IPS-NIHi7 (cell line): ENCODE measurements around the gene ABCD4.
A peak's percentile ranks its signal among the peaks of the same experiment; 100 is the strongest.

ENCODE experiments used
- DNase-seq: peaks from one replicate; pipeline ENCODE4 v3.0.0; 2012; ENCODE audit warnings: mixed read lengths; ENCODE audit errors: extremely low spot score

ABCD4 gene

GRCh38 chr14:74259513-74259912, 43.2 kb downstream of the ABCD4 start:
- DNase-seq: no peak

GRCh38 chr14:74258764-74259035, 44.0 kb downstream of the ABCD4 start:
- DNase-seq: no peak

DNA sequence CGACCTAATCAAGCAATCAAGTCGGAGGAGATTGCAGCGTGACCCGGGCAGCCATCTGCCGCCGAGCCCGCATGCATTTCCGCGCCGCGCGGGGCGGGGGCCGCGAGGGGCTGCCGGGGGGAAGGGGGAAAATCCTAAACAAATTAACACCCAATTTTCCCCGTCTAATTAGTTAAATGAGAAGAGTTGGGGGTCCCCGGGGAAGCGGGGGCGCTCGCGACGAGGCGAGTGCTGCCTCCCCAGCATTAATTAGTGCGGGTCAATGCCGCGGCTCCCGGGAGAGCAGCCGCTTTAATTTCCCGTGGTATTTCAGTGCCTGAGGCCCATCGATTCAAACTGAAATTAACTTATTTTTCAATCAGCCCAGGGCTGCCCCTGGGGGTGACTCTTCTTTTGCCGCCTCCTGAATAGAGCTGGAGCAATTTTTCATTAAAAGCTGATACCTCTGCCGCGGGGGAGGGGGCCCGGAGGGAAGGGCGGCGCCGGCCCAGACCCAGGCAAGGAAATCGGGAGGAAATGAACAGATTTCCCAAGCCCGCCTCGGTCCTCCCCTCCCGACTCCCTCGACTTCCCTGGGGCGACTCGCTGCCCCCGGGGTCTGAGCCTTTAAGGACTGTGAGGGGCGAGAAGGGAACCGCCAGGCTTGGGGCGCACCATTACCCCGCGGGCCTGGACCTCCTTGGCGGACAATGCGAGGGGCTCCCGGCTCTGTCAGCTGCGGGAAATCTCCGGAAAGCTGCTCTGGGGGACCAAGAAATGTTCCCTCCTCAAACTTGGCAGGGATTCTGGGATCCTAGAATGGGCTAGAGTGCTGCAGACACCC, 44.6 kb downstream of the ABCD4 start:
- DNase-seq: no peak

DNA sequence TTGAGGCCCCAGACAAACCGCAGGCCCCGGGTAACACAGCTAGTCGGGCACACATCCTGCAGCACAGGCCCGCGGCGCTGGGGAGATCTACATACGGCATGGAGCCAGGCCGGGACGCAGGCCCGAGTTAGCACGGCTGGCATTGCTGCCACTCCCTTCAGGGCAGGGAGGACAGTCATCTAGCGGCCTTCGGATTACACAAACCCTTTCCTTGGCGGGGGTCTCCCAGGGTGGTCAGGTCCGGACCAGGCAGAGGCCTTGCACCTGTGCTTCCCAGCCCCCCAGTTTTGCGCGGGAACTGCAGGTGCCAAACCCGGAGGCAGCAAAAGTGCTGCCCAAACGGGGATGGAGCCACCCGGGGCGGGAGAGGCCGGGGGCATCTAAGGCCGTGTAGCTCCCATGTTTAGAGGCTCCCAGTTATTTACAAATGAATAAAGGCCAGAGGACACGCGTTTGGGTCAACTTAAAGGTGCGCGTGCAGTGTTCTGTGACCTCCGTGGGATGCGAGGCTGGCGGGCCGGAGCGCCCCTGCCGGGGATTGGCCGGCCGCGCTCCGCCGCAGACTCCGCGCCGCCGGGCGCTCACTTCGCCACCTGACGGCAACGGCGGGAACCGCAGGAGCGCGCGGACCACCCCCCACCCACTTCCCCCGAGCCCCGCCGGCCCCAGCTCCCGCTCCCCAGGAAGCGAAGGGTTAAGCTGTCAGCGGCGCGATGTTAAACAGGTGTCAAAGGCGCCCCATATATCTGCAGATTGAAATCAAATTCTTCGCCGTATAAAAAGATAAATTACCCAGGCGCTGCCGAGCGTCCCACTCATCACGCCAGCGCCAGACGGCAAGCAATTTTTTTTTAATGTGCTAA, 45.4 kb downstream of the ABCD4 start:
- DNase-seq: peak; percentile 91

- DNase-seq: no peak
Observed at GRCh38 chr14:74255281-74255680, 47.5 kb downstream of the ABCD4 start.

DNA sequence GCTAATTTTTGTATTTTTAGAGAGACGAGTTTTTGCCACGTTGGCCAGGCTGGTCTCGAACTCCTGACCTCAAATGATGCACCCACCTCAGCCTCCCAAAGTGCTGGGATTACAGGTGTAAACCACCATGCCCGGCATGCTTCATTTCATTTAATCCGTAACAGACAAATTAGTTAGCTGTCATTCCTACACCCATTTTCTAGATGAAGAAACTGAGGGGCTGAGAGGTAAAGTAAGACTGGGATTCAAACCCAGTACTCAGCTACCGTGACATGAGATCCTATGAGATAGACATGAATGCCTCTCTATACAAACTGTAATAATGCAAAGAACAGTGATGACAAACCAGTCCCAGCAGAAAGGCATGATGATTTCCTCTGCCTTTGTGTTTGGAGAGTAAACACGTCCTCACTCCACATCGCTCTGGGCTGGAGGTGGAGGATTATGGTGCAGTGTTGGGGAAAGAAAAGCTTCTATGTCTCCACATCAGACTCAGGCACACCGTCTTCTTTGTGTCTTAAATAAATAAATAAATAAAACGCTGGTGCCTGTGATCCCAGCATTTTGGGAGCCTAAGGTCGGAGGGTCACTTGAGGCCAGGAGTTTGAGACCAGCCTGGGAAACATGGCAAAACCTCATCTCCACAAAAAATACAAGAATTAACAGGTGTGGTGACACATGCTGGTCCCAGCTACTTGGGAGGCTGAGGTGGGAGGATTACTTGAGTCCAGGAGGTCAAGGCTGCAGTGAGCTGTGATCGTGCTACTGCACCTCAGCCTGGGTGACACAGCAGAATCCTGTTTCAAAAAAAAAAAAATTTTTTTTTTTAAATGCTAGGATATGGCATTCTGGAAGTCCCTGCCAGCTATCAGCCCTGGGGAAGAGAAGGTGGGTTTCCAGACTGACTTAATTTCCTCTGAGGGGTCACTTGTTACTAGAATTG, 53.0 kb downstream of the ABCD4 start:
- no peak for DNase-seq

- no peak for DNase-seq
Observed at GRCh38 chr14:74248017-74248416, 54.7 kb downstream of the ABCD4 start.

DNA sequence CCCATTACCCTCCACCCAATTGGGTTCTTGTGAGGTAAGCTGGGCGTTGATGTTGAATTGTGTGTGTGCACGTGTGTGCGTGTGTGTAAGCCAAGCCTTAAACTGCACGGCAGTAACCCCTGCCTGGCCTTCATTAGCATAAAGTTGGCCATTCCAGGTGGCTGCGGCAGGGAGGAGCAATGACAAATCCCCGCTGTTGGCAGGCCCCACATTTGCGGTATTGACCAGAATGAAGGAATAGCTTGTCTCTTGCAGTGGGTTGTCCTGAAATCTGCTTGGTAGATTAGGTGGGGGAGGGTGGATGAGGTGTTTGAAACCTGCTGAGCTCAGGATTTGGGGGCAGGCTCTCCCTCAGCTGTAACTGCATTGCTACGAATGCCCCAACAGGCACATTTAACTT, 56.2 kb downstream of the ABCD4 start:
- no peak for DNase-seq

DNA sequence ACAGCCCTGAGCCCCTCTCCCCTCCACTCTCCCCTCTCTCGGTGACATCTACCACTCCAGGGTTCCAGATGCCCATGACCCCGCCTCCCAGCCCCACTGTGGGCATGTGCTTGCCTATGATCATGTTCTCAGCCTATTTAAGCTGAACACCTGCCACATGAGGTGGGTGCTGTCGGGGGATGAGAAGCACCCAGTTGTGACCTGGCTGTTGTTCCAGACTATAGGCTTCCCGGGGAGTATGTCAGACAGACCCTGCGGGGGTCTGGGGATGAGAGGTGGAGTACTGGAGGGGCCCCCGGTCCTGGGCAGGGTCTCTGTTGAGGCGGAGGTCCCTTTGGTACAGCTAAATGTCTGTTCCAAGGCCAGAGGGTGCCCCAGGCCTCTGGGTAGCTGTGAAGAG, 57.4 kb downstream of the ABCD4 start:
- no peak for DNase-seq

DNA sequence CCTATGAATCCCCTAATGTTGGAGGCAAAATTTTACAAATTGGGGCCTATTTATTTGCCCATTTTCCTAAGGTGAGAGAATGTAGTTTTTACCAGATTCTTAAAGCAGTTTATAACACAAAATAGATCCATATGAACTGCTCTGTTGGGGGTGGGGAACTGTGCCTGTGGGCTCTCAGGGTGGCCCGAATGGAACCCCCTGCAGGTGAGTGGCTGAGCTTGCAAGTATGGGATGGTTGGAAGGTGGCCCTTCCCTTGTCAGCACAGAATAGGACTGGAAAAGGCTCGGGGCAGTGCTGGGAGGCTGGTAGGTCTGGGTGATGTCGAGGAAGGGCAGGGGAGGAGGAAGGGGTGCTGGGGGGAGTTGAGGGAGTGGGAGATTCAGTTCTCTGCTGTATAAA, 58.6 kb downstream of the ABCD4 start:
- DNase-seq: peak; percentile 52

GRCh38 chr14:74243051-74243450, 59.7 kb downstream of the ABCD4 start:
- no peak for DNase-seq

DNA sequence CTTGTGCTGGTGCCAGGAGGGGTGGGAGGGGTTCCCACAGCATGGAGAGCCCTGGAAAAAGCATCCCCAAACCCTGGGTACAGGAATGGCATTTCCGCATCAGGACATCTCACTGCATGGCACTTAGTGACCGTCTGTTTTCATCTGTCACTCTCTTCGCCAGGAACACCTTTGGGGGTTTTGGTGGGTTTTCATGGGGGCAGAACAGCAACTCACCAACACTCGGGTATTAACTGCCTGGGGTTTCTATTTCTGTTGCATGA, 60.0 kb downstream of the ABCD4 start:
- no peak for DNase-seq

DNA sequence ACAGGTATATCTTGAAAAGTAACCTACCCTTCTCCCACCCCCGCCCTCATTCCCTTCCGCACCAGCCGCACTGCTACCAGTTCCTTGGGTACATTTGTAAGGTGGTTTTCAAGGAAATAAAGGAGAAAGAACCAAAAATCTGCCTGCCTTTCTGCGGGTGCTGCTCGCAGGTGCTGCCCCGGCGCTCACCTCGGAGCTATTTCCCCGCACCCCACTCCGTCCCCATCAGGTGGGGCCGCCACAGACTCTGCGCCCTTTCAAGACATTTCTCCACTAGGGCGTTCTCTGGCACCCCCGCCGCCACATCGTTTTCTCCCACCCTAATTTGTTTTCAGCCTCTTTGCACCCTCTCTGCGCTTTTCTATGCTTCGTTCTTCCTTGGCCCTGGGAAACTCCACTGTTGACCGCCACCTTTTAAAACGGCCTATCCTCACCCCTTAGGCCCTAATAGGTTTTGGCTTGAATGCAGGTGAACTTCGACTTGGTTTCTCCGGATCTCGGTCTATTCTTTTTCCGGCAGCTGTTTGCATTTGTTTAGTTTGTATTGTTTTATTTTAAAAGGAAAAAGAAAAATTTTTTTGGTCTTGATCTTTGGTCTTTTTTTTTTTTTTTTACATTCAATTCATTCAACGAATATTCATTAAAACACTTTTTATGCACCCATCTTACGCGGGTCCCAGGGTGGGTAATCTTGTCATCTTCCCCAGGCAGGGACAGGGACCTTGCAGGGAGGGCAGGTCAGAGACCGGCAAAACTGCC, 60.5 kb downstream of the ABCD4 start:
- no peak for DNase-seq

GRCh38 chr14:74241652-74242017, 61.1 kb downstream of the ABCD4 start:
- DNase-seq: no peak

- DNase-seq: peak; percentile 55
Observed at GRCh38 chr14:74240794-74241651, 61.7 kb downstream of the ABCD4 start.

DNA sequence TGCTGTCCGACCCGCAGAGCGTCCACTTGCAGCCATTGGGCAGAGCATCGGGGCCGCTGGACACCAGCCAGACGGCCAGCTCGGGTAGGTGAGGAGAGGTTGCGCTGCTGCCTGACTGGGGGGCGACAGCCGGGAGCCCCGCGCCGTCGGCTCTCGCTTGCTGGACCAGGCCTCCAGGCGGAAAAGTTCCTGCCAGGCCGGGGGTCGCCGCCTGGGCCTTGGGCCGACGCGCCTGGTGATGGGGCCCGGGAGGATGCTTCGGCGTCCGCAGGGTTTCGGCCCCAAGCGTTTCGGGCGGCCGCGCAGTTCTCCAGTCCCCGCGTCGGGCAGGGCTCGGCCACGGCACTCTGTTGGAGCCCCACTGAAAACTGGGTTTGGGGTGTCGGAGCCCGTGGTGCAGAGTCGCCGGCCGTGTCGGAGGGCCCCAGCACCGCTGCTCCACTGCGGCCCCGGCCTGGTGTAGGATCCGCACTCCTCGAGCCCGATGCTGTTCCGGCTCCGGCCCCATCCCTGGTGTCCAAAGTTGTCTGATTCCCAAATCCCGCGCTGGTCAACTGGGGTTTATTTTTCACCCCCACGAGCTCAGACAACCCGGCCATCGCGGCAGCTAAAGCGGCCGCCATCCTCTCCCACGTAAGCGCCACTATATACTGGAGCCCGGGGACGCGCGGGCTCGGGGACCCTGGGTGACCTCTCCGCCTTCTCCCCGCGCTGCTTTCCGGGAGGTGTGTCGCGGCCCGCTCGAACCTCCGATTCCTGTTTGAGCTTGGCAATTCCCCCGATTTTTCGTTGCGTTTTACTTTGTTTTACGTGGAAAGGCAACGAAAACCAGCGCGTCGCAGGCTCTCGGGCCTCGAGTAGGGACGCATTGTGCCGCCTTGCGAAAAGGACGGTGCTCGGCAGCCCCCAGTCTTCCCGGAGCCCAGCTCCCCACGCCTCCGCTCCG, 62.6 kb downstream of the ABCD4 start:
- peak; percentile 44 for DNase-seq

DNA sequence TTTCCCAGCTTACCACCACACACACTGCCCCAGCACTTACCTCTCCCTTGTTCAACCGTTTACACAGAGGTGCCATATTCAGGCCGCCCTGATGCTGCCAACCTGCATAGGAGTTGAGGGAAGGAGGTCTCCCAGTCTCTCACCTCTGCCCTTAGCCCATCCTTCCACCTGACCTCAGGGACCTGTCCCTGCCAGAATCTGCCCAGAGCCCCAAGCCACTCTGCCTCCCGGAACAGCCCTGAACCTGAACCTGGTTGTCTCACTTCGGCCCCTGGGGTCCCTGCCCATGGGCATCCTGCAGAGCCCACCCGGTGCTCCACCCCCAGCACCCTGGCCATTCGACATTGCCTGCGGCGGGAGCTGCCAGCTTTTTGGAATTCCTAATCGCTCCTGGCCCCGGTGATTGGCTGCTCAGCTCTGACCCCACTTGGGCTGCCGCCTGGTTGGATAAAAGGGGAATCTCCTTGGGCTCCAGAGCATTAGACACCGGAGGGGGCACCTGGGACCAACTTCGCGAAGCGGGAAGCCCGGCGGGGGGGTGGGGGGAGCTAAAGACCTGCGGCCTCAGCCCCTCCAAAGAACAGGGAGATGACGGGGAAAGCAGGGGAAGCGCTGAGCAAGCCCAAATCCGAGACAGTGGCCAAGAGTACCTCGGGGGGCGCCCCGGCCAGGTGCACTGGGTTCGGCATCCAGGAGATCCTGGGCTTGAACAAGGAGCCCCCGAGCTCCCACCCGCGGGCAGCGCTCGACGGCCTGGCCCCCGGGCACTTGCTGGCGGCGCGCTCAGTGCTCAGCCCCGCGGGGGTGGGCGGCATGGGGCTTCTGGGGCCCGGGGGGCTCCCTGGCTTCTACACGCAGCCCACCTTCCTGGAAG, 63.5 kb downstream of the ABCD4 start, which contains the start of gene VSX2:
Gene VSX2, plus strand, starts transcription at position 476 of the 874 bp plus-strand sequence. Its CDS starts 113 bp downstream, at position 589.
- peak; percentile 74 for DNase-seq

GRCh38 chr14:74237441-74237840, 65.3 kb downstream of the ABCD4 start:
- DNase-seq: no peak
